Body of pancreas (tissue), 4 donors: ENCODE results near the gene KIRREL2. TPM values are rescaled to one million over a fixed set of nuclear protein-coding genes. Genes with fewer than 3 reads are reported as not detected.

Source experiments
- ATAC-seq: fragments of 150-250 bp; one replicate; pipeline ENCODE4 v1.9.1; 2016
- DNase-seq, 4 donors: peaks; one replicate each; pipeline ENCODE4 v3.0.0-alpha.2; 2019
- H3K27ac ChIP-seq, 4 donors: fragments of 200-600 bp; sonication (generic); 1 replicate in 3 of 4; 2 replicates in 1 of 4; pipeline versions ENCODE4 v1.5.1 to v1.6.1; 2016 to 2019; ENCODE audit warnings: mild to moderate bottlenecking in 1 of 4, mixed read lengths in 1 of 4, moderate library complexity in 1 of 4
- H3K27me3 ChIP-seq, 2 donors: fragments of 200-600 bp; sonication (generic); one replicate each; pipeline ENCODE4 v1.6.0; 2016; ENCODE audit warnings: mild to moderate bottlenecking in 1 of 2
- H3K36me3 ChIP-seq, 2 donors: fragments of 200-600 bp; sonication (generic); replicated peaks in 1 of 2; 2 replicates each; pipeline ENCODE4 v1.5.1; 2016; ENCODE audit warnings: low read depth in 2 of 2; ENCODE audit not compliant: insufficient read depth in 1 of 2
- H3K4me1 ChIP-seq: fragments of 200-600 bp; sonication (generic); one replicate; pipeline ENCODE4 v1.6.0; 2016
- H3K4me3 ChIP-seq, 2 donors: fragments of 200-600 bp; sonication (generic); 1 replicate in 1 of 2; 2 replicates in 1 of 2; pipeline ENCODE4 v1.5.1; 2016 to 2019
- H3K9me3 ChIP-seq, 3 donors: fragments of 200-600 bp; sonication (generic); 1 replicate in 2 of 3; 2 replicates in 1 of 3; pipeline ENCODE4 v1.5.1; 2016
- CTCF ChIP-seq, 7 experiments: fragments of 450-650 bp in 4 of 7; fragments of 200-600 bp in 3 of 7; sonication (generic) in 3 of 7; IDR thresholded peaks; one replicate each; pipeline ENCODE4 v1.5.1; 2016 to 2019; ENCODE audit warnings: antibody characterized with exemption in 7 of 7
- POLR2A ChIP-seq, 3 donors: fragments of 450-650 bp; IDR thresholded peaks; one replicate each; pipeline ENCODE4 v1.6.1; 2016; ENCODE audit warnings: antibody characterized with exemption in 3 of 3, mild to moderate bottlenecking in 2 of 3
- WGBS, 2 donors: methylation state at CpG; one replicate each; pipeline ENCODE4 v1.1.5; 2017; 5-methylcytosine and 5-hydroxymethylcytosine counted together
- intact Hi-C: fragments of 100-400 bp; cut with DNase I; formaldehyde crosslinking; loops from one replicate; pipeline ENCODE4 v1.15.1; 2023
- total RNA-seq, 2 donors: library from RNA; depleted of rRNA; stranded (reverse); fragments of >200 nt; gene quantifications; one replicate each; pipeline ENCODE4 v1.1.0, GENCODE V29; 2016

The KIRREL2 gene
- total RNA-seq: 10 to 100 TPM; 42.5 to 75.5 TPM

DNA sequence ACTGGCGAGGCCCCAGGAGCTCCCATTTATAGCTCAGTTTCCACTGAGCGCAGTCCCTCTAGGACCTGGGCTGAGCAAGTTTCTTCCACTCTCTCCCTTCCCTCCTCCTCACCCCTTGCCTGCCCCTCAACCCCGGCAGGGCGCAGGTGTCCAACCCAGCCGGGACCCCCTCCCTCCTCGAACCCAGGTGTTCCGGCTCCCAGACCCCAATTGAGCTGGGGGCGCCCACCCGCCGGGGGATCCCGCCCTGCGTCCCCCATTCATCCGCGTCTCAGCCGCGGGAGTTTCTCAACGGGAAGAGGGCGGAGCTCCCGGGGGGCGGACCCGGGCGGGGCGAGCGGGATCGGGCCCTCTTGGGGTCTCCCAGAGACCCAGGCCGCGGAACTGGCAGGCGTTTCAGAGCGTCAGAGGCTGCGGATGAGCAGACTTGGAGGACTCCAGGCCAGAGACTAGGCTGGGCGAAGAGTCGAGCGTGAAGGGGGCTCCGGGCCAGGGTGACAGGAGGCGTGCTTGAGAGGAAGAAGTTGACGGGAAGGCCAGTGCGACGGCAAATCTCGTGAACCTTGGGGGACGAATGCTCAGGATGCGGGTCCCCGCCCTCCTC lies at the start of gene KIRREL2:
Gene KIRREL2, plus strand, starts transcription at position 366 of the 604 bp plus-strand sequence. Its CDS starts 209 bp downstream, at position 575.
- intact Hi-C loops: no loop called here
- WGBS, 2 donors: 1 to 3% methylated on average over 10 to 36 of the region's 42 CpGs
- no peaks in the 10 kb centered on the region for H3K27me3 ChIP-seq
- H3K36me3 ChIP-seq: no peaks in the 10 kb centered on the region
- H3K4me3 ChIP-seq: peak within 1 kb of the TSS; percentile 41 to 74
- DNase-seq (peak; percentile 49 to 66 (median 54)), ATAC-seq (peak; percentile 50)
- no peaks in the 10 kb centered on the region for H3K9me3 ChIP-seq
- TF ChIP-seq POLR2A (IDR thresholded peaks at IDR 0.05) (peak in 2 of 3 donors; percentile 25 to 45), CTCF (IDR thresholded peaks at IDR 0.05) (no peak)
- peak within 1 kb of the TSS; percentile 84 to 93 (median 90) for H3K27ac ChIP-seq
- peaks cover 73% of the 10 kb centered on the region for H3K4me1 ChIP-seq

GRCh38 chr19:35807633-35808032 lies 49.1 kb upstream of the KIRREL2 start:
- Histone ChIP-seq H3K27me3 (no peaks in the 10 kb centered on the region), H3K4me1 (peaks cover 5% of the 10 kb centered on the region), H3K4me3 (no peak overlapping the region), H3K36me3 (no peaks in the 10 kb centered on the region), H3K9me3 (no peaks in the 10 kb centered on the region), H3K27ac (no peak overlapping the region)
- WGBS, 2 donors: 88 to 98% methylated on average over 5 of the region's 5 CpGs
- no peak for TF ChIP-seq POLR2A (IDR thresholded peaks at IDR 0.05)
- TF ChIP-seq CTCF (IDR thresholded peaks at IDR 0.05): no peak
- DNase-seq (no peak), ATAC-seq (no peak)
- intact Hi-C loops: no loop called here

- no peaks in the 10 kb centered on the region for H3K9me3 ChIP-seq
- no peak overlapping the region for H3K27ac ChIP-seq
- no peaks in the 10 kb centered on the region for H3K27me3 ChIP-seq
- WGBS, 2 donors: 87 to 89% methylated on average over 18 of the region's 18 CpGs
- no peaks in the 10 kb centered on the region for H3K36me3 ChIP-seq
- TF ChIP-seq POLR2A (IDR thresholded peaks at IDR 0.05) (no peak), CTCF (IDR thresholded peaks at IDR 0.05) (no peak)
- peaks cover 8% of the 10 kb centered on the region for H3K4me1 ChIP-seq
- DNase-seq (no peak), ATAC-seq (no peak)
- H3K4me3 ChIP-seq: no peak overlapping the region
- intact Hi-C loops: no loop called here
These were observed 45.1 kb upstream of the KIRREL2 start for GRCh38 chr19:35811317-35812219.

- no peaks in the 10 kb centered on the region for H3K27me3 ChIP-seq
- TF ChIP-seq POLR2A (IDR thresholded peaks at IDR 0.05) (no peak), CTCF (IDR thresholded peaks at IDR 0.05) (no peak)
- no peak within 1 kb of the TSS for H3K27ac ChIP-seq
- ATAC-seq (no peak), DNase-seq (no peak)
- H3K36me3 ChIP-seq: no peaks in the 10 kb centered on the region
- no peaks in the 10 kb centered on the region for H3K9me3 ChIP-seq
- WGBS, 2 donors: 27 to 65% methylated on average over 4 to 26 of the region's 26 CpGs
- intact Hi-C loops: no loop called here
- H3K4me1 ChIP-seq: peaks cover 8% of the 10 kb centered on the region
- no peak within 1 kb of the TSS for H3K4me3 ChIP-seq
These were observed 44.3 kb upstream of the KIRREL2 start, which contains the start of gene PRODH2 for GRCh38 chr19:35812220-35813042. Gene PRODH2, minus strand, starts transcription at chr19:35812845. Its CDS starts 40 bp downstream, at chr19:35812805.
